KMS-11 (cell line): Measurements from ENCODE around the gene OR51B4.

Experiments used
- H2AFZ ChIP-seq: fragments of 200-600 bp; sonication (generic); 2 replicates; pipeline ENCODE4 v1.6.1; 2016; ENCODE audit warnings: antibody characterized with exemption, mixed run types, low read depth
- H3K27ac ChIP-seq: fragments of 200-600 bp; sonication (generic); 2 replicates; pipeline ENCODE4 v1.6.1; 2016; ENCODE audit warnings: mild to moderate bottlenecking, mixed run types
- H3K27me3 ChIP-seq: fragments of 200-600 bp; sonication (generic); 2 replicates; pipeline ENCODE4 v1.6.1; 2017; ENCODE audit warnings: mild to moderate bottlenecking, low read depth, mixed run types, moderate library complexity; ENCODE audit not compliant: insufficient read depth
- H3K36me3 ChIP-seq: fragments of 200-600 bp; sonication (generic); 2 replicates; pipeline ENCODE4 v1.6.1; 2017; ENCODE audit warnings: mild to moderate bottlenecking, mixed run types; ENCODE audit not compliant: insufficient read depth
- H3K4me1 ChIP-seq: fragments of 200-600 bp; sonication (generic); 2 replicates; pipeline ENCODE4 v1.6.1; 2016; ENCODE audit warnings: mild to moderate bottlenecking, low read depth, mixed run types; ENCODE audit not compliant: poor library complexity, severe bottlenecking
- H3K4me2 ChIP-seq: fragments of 200-600 bp; sonication (generic); 2 replicates; pipeline ENCODE4 v1.7.0; 2016; ENCODE audit warnings: mild to moderate bottlenecking, mixed run types
- H3K4me3 ChIP-seq: fragments of 200-600 bp; sonication (generic); IDR thresholded peaks from 2 replicates; pipeline ENCODE4 v1.6.1; 2017; ENCODE audit warnings: low read depth, low read length, mixed read lengths; ENCODE audit not compliant: insufficient read depth
- H3K79me2 ChIP-seq: fragments of 200-600 bp; sonication (generic); 2 replicates; pipeline ENCODE4 v1.6.1; 2016; ENCODE audit warnings: low read depth, mixed run types; ENCODE audit not compliant: insufficient read depth
- H3K9ac ChIP-seq: fragments of 200-600 bp; sonication (generic); 2 replicates; pipeline ENCODE4 v1.6.1; 2016; ENCODE audit warnings: mild to moderate bottlenecking, mixed run types
- H4K20me1 ChIP-seq: fragments of 200-600 bp; sonication (generic); 2 replicates; pipeline ENCODE4 v1.6.1; 2016; ENCODE audit warnings: mild to moderate bottlenecking, mixed run types; ENCODE audit not compliant: insufficient read depth
- CTCF ChIP-seq: fragments of 200-600 bp; sonication (generic); conservative IDR thresholded peaks from 2 replicates; pipeline ENCODE4 v1.6.1; 2017; ENCODE audit warnings: low read depth, mild to moderate bottlenecking, antibody characterized with exemption, low read length, moderate library complexity, mixed read lengths

Gene OR51B4

GRCh38 chr11:5286901-5287300, 14.8 kb downstream of the OR51B4 start:
- no peaks in the 10 kb centered on the region for H4K20me1 ChIP-seq
- H3K4me2 ChIP-seq, result no peak overlapping the region
- no peak overlapping the region for H3K4me3 ChIP-seq
- H2AFZ ChIP-seq, result no peak overlapping the region
- no peaks in the 10 kb centered on the region for H3K79me2 ChIP-seq
- no peaks in the 10 kb centered on the region for H3K27me3 ChIP-seq
- H3K36me3 ChIP-seq, result no peaks in the 10 kb centered on the region
- no peak overlapping the region for H3K27ac ChIP-seq
- no peak for TF ChIP-seq CTCF
- no peak overlapping the region for H3K9ac ChIP-seq
- H3K4me1 ChIP-seq, result no peaks in the 10 kb centered on the region

GRCh38 chr11:5286351-5286750, 15.4 kb downstream of the OR51B4 start:
- H3K9ac ChIP-seq, result no peak overlapping the region
- no peak overlapping the region for H3K27ac ChIP-seq
- no peaks in the 10 kb centered on the region for H3K4me1 ChIP-seq

GRCh38 chr11:5285703-5286340, 15.9 kb downstream of the OR51B4 start:
- TF ChIP-seq CTCF, result no peak
- no peaks in the 10 kb centered on the region for H3K36me3 ChIP-seq
- H3K4me1 ChIP-seq, result peaks cover 4% of the 10 kb centered on the region
- H3K9ac ChIP-seq, result no peak overlapping the region
- no peak overlapping the region for H2AFZ ChIP-seq
- H3K27me3 ChIP-seq, result no peaks in the 10 kb centered on the region
- H3K79me2 ChIP-seq, result no peaks in the 10 kb centered on the region
- H3K27ac ChIP-seq, result no peak overlapping the region
- no peak overlapping the region for H3K4me3 ChIP-seq
- no peaks in the 10 kb centered on the region for H4K20me1 ChIP-seq
- H3K4me2 ChIP-seq, result no peak overlapping the region

More at GRCh38 chr11:5286351-5286750, 15.4 kb downstream of the OR51B4 start:
- Histone ChIP-seq H3K36me3 (no peaks in the 10 kb centered on the region), H4K20me1 (no peaks in the 10 kb centered on the region), H3K27me3 (no peaks in the 10 kb centered on the region), H3K4me2 (no peak overlapping the region), H3K79me2 (no peaks in the 10 kb centered on the region), H2AFZ (no peak overlapping the region), H3K4me3 (no peak overlapping the region)
- no peak for TF ChIP-seq CTCF

GRCh38 chr11:5284637-5285036, 17.1 kb downstream of the OR51B4 start:
- Histone ChIP-seq H2AFZ (no peak overlapping the region), H3K27me3 (no peaks in the 10 kb centered on the region), H3K36me3 (no peaks in the 10 kb centered on the region), H3K27ac (no peak overlapping the region), H3K79me2 (no peaks in the 10 kb centered on the region), H4K20me1 (no peaks in the 10 kb centered on the region), H3K4me3 (no peak overlapping the region), H3K9ac (no peak overlapping the region), H3K4me2 (no peak overlapping the region), H3K4me1 (peaks cover 14% of the 10 kb centered on the region)
- no peak for TF ChIP-seq CTCF
